GM18870 (cell line): Measurements from ENCODE around the gene THTPA.

Experiments
- ATAC-seq: cut with Tn5 transposase; IDR thresholded peaks from one replicate; pipeline ENCODE4 v1.9.1; 2021; ENCODE audit warnings: moderate library complexity; ENCODE audit not compliant: unreplicated experiment

THTPA gene

GRCh38 chr14:23550812-23551265 lies 5.2 kb upstream of the THTPA start:
- no peak for ATAC-seq

DNA sequence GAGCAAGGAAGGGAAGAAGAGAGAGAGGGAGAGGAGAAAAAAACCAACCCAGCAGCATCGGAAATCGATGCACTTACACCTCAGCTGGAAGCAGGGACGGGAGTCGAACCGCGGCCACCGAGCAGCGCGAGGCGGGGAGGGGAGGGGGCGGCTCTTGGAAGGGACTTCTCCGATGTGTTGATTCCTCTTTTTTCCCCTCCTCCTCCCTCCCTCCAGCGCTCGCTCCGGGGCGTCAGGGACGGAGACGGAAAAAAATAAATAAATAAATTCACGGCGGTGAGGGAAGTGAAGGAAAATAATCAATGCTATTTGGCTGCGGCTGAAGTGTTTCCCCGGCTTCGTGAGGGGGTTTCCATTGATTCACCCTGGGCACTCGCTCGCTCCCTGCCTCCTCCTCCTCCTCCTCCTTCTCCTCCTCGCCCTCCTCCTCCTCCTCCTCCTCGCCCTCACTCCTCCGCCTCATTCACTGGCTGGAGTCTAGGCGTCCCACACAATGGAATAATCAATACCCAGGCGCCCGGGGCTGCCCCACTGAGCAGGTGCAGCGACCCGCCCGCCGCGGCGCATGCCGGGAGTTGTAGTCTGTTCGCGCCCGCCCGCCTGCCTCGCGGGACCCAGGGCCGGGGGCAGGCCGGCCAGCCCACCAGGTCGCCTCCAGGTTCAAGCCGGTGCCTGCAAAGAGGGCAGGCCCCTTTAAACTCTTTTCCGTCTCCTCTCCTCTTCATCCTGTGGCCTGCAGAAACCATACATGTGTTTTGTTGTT lies 4.6 kb upstream of the THTPA start, which contains the start of gene ZFHX2:
TSS of gene ZFHX2 (minus strand) at position 500 of the 763 bp plus-strand sequence. CDS start 16,440 bp downstream, outside the sequence.
- no peak for ATAC-seq

- ATAC-seq: no peak
These were observed 564 bp upstream of the THTPA start for GRCh38 chr14:23555533-23555881.

- no peak for ATAC-seq
These were observed 799 bp downstream of the THTPA start for GRCh38 chr14:23556700-23557440.

GRCh38 chr14:23557521-23557920 lies 1.4 kb downstream of the THTPA start:
- ATAC-seq: no peak

GRCh38 chr14:23557946-23558345 lies 1.9 kb downstream of the THTPA start:
- ATAC-seq: no peak

- no peak for ATAC-seq
These were observed 2.4 kb downstream of the THTPA start for GRCh38 chr14:23558346-23559009.

DNA sequence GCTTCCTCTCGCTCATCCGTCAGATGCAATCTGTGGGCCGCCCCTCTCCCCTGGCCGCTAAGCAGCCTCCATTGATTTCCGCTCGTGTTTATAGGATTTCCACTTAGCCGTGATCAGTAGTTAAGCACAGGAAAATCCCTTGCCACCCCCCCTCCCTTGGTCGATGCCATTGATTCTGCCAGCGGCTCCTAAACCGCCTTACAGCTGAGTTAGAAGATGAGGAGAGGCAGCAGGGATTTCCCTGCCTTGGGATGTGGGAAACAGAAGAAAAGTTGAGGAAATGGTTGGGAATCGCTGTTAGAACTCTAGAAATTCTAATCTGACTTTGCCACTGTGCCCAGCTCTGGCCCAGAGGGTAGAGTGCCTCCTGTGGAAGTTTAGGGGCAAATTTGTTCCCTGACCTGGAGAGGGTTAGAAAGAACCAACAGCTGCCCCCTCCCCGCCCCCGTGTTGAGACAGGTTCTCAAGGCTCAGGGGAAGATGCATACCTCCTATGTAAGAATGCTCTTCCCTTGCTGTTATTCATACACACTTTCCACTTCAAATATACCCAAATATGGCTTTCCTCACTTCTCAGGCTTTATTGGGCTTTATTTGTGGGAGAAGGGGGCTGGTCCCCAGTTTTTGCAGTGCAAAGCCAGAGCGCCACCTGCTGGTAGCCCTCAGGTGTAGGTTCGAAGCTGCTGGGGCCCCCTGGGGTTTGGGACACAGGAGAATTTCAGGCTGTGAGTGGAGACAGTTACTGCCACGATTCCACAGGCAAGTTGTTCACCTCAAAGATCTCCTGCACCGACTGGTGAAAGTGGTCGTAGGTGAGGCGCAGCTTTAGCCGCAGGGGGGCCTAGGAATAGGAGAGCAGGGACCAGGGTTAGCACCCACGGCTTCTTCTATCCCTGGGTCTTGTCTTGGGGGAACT lies 3.2 kb downstream of the THTPA start:
- no peak for ATAC-seq

GRCh38 chr14:23559926-23560520 lies 4.0 kb downstream of the THTPA start:
- no peak for ATAC-seq

- ATAC-seq: no peak
These were observed 5.2 kb downstream of the THTPA start for GRCh38 chr14:23561259-23561658.

DNA sequence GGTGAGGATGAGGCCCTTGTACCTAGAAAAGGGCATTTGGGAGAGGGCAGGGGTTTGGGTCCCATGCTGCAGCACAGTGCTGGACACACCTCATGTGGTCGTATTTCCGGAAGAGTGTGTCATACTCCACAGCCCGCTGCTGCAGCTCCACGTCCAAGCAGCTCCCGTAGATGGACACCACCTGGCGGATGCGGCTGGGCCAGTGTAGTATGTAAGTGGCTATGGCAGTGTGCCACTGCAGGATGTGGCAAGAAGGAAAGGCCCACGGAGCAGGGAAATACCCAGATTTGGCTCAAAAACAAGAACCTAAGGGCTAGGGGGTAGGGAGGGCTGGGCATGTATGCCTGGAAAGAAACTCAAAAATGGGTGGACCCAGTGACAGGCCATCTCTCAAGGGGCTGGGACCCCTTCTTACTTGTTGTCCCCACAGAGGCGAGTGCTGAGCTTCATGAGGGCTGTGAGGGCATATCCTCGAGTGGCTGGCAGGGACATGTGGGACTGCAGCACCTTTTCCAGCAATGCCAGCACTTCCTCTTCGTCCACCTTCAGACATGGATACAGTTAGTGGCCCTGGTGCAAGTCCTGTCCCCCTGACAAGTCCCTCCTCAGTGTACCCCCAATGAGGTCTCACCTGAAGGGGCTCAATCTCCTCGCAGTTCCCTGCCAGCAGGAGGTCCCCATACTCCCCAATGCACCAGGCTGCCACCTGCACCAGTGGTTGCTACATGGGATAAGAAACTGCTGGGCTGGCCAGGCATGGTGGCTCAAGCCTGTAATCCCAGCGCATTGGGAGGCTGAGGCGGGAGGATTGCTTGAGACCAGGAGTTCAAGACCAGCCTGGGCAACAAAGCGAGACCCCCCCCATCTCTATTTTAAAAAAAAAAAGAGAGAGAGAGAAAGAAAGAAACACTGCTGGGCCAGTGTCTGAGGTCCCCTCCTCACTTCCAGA lies 6.1 kb downstream of the THTPA start:
- ATAC-seq: no peak

- no peak for ATAC-seq
These were observed 6.9 kb downstream of the THTPA start for GRCh38 chr14:23562822-23563472.

GRCh38 chr14:23563473-23564180 lies 7.6 kb downstream of the THTPA start:
- no peak for ATAC-seq

DNA sequence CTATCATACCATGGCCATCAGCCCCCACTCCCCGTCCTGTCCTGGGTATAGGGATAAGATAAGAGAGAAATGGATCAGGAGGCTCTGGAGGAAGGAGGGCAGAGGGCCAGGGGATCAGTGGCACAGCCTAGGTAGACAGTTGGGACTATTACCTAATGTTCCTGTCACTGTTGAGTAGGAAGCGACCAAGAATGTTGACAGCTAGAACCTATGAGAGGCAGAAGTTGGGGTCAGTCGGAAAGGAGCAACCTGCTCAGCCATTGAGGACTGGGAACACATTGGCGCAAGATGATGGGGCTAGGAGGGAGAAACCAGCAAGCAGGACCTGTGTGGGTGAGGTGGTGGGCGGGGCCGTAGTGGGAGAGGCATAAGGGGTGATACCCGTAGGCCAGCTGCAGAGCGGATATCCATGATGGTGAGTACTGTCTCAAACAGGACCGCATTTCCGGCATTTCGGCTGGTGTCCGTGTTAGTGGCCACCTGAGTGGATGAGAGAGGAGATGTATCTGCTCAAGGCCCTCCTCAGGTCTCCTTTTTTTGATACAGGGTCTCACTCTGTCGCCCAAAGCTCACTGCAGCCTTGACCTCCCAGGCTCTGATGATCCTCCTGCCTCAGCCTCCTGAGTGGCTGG lies 8.2 kb downstream of the THTPA start:
- ATAC-seq: no peak

- ATAC-seq: no peak
These were observed 8.8 kb downstream of the THTPA start for GRCh38 chr14:23564876-23565275.

DNA sequence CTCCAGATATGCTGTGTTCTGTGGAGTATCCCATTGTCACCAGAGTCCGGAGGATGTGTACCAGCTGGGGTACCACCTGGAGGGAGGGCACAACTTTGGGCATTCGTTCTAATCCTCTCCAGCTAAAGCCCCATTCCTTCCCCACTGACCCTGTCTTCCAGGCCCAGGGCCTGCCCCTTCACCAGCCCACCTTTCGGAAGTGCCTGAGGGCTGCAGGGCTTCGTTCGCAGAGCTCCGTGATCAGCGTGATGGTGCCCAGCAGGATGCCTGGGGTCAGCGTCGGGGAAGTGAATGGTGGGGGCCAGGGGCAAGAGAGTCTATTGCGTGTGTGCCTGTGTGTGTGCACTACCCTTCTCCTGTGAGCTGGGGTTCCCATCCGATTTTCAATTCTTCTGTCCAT lies 9.6 kb downstream of the THTPA start:
- ATAC-seq: no peak

- no peak for ATAC-seq
These were observed 10.2 kb downstream of the THTPA start for GRCh38 chr14:23566112-23566777.
